Measurements from ENCODE around the gene CLIC5. TPM values are rescaled to one million over a fixed set of nuclear protein-coding genes. Genes with fewer than 3 reads are reported as not detected.
A peak's percentile ranks its signal among the peaks of the same experiment; 100 is the strongest.
"Not testable (repeated sequence)": the region's sequence is repeated elsewhere in the genome, so short reads cannot be mapped to it uniquely, and the experiment has no call there.

The CLIC5 gene
- polyA plus RNA-seq, 12 donors, result 13.1 to 26.5 (median 20.9) TPM; not detected in 1

GRCh38 chr6:45929421-45930361, 86.0 kb downstream of the CLIC5 start:
- no peak for DNase-seq

- DNase-seq, result no peak
Measured at GRCh38 chr6:45928721-45929305, 86.8 kb downstream of the CLIC5 start.

- no peak for DNase-seq
Measured at GRCh38 chr6:45927421-45928320, 88.0 kb downstream of the CLIC5 start.

GRCh38 chr6:45926423-45926822, 89.2 kb downstream of the CLIC5 start:
- DNase-seq, result not testable (repeated sequence)

- DNase-seq, result no peak
Measured at GRCh38 chr6:45924763-45925342, 90.8 kb downstream of the CLIC5 start.

GRCh38 chr6:45923831-45924391, 91.7 kb downstream of the CLIC5 start:
- no peak for DNase-seq

- peak; percentile 86 for DNase-seq
Measured at GRCh38 chr6:45922728-45923351, 92.8 kb downstream of the CLIC5 start.

GRCh38 chr6:45921691-45922281, 93.9 kb downstream of the CLIC5 start:
- DNase-seq, result peak; percentile 23

- DNase-seq, result no peak
Measured at GRCh38 chr6:45920819-45921511, 94.7 kb downstream of the CLIC5 start.

GRCh38 chr6:45917439-45917838, 98.2 kb downstream of the CLIC5 start:
- DNase-seq, result no peak

GRCh38 chr6:45916692-45917091, 99.0 kb downstream of the CLIC5 start:
- no peak for DNase-seq

GRCh38 chr6:45915780-45916468, 99.7 kb downstream of the CLIC5 start:
- no peak for DNase-seq

GRCh38 chr6:45911691-45912090, 104.0 kb downstream of the CLIC5 start:
- no peak for DNase-seq

GRCh38 chr6:45903959-45904358, 111.7 kb downstream of the CLIC5 start:
- DNase-seq, result no peak

GRCh38 chr6:45902984-45903383, 112.7 kb downstream of the CLIC5 start:
- no peak for DNase-seq

- DNase-seq, result no peak
Measured at GRCh38 chr6:45901767-45902650, 113.7 kb downstream of the CLIC5 start.

- no peak for DNase-seq
Measured at GRCh38 chr6:45900808-45901752, 114.6 kb downstream of the CLIC5 start.
